Keratinocyte (primary cell): ENCODE data around the gene DNAAF5. TPM values are rescaled to one million over a fixed set of nuclear protein-coding genes. Genes with fewer than 3 reads are reported as not detected.

ENCODE experiments used
- DNase-seq: peaks from one replicate; pipeline ENCODE4 v3.0.0-alpha.2; 2011; ENCODE audit warnings: low read depth, missing footprints, low spot score
- FAIRE-seq: peaks from 2 replicates; lab custom pipeline; 2011; peaks lifted over from hg19 to GRCh38; lab: Jason Lieb, UNC
- H2AFZ ChIP-seq: 2 replicates; pipeline ENCODE4 v1.6.0; 2012; ENCODE audit warnings: low read length, control low read depth, inconsistent platforms; ENCODE audit not compliant: control insufficient read depth
- H3K27ac ChIP-seq: 2 replicates; pipeline ENCODE4 v1.5.1; 2011; ENCODE audit warnings: low read length; ENCODE audit not compliant: control insufficient read depth, insufficient read depth
- H3K27me3 ChIP-seq: 3 replicates; pipeline ENCODE4 v1.6.0; 2011; ENCODE audit warnings: low read length; ENCODE audit not compliant: control insufficient read depth, insufficient read depth; ENCODE audit errors: extremely low read depth
- H3K36me3 ChIP-seq, 2 experiments: 2 replicates in 1 of 2; 3 replicates in 1 of 2; pipeline ENCODE4 v1.5.1; 2011; ENCODE audit warnings: low read length in 2 of 2, mild to moderate bottlenecking in 1 of 2; ENCODE audit not compliant: control insufficient read depth in 2 of 2, insufficient read depth in 2 of 2; ENCODE audit errors: extremely low read depth in 1 of 2
- H3K4me1 ChIP-seq: 3 replicates; pipeline ENCODE4 v1.5.1; 2011; ENCODE audit warnings: low read length; ENCODE audit not compliant: control insufficient read depth, insufficient read depth; ENCODE audit errors: extremely low read depth
- H3K4me2 ChIP-seq: 3 replicates; pipeline ENCODE4 v1.6.0; 2011; ENCODE audit warnings: low read depth, low read length; ENCODE audit not compliant: control insufficient read depth, insufficient read depth; ENCODE audit errors: extremely low read depth
- H3K4me3 ChIP-seq, 3 experiments: fragments of 200-600 bp in 1 of 3; sonication (generic) in 1 of 3; 2 replicates in 2 of 3; 3 replicates in 1 of 3; pipeline ENCODE4 v1.5.1; 2011 to 2016; ENCODE audit warnings: low read length in 3 of 3, mild to moderate bottlenecking in 3 of 3, control low read depth in 2 of 3, inconsistent platforms in 1 of 3, low read depth in 1 of 3, mixed read lengths in 1 of 3, mixed run types in 1 of 3, moderate library complexity in 1 of 3; ENCODE audit not compliant: control insufficient read depth in 2 of 3, insufficient read depth in 2 of 3; ENCODE audit errors: extremely low read depth in 1 of 3
- H3K79me2 ChIP-seq: 2 replicates; pipeline ENCODE4 v1.6.0; 2012; ENCODE audit warnings: low read length; ENCODE audit not compliant: control insufficient read depth, insufficient read depth
- H3K9ac ChIP-seq: 3 replicates; pipeline ENCODE4 v1.6.0; 2011; ENCODE audit warnings: low read length; ENCODE audit not compliant: control insufficient read depth, insufficient read depth; ENCODE audit errors: extremely low read depth
- H3K9me1 ChIP-seq: 3 replicates; pipeline ENCODE4 v1.6.0; 2011; ENCODE audit warnings: low read length; ENCODE audit not compliant: control insufficient read depth, insufficient read depth; ENCODE audit errors: extremely low read depth
- H3K9me3 ChIP-seq: 2 replicates; pipeline ENCODE4 v1.5.1; 2012; ENCODE audit warnings: low read depth, low read length; ENCODE audit not compliant: control insufficient read depth
- H4K20me1 ChIP-seq: 3 replicates; pipeline ENCODE4 v1.6.0; 2011; ENCODE audit warnings: low read length; ENCODE audit not compliant: control insufficient read depth, insufficient read depth; ENCODE audit errors: extremely low read depth
- CTCF ChIP-seq, 3 experiments: IDR thresholded peaks in 1 of 3; conservative IDR thresholded peaks in 1 of 3; optimal IDR thresholded peaks in 1 of 3; 2 replicates in 2 of 3; 3 replicates in 1 of 3; pipeline versions ENCODE3 to v1.5.1; 2011; ENCODE audit warnings: low read length in 3 of 3, mild to moderate bottlenecking in 3 of 3, moderate library complexity in 2 of 3, control low read depth in 1 of 3, inconsistent platforms in 1 of 3; ENCODE audit not compliant: insufficient read depth in 2 of 3; ENCODE audit errors: extremely low read depth in 1 of 3
- EZH2 ChIP-seq: IDR thresholded peaks from one replicate; pipeline ENCODE4 v1.6.1; 2012; ENCODE audit warnings: inconsistent platforms, mild to moderate bottlenecking, low read length, moderate library complexity
- dilution Hi-C: fragments of 300-500 bp; cut with MboI; formaldehyde crosslinking; loops from one replicate; pipeline ENCODE4 v1.7.0; 2020; ENCODE audit warnings: low sequenced_read_pairs; ENCODE audit not compliant: extremely low pct_ligation_motif_present
- polyA plus RNA-seq, 5 experiments: library from polyadenylated mRNA; depleted of rRNA in 3 of 5; stranded (reverse) in 3 of 5; stranded (forward) in 1 of 5; unstranded in 1 of 5; fragments of >200 nt; gene quantifications; 1 replicate in 1 of 5; 2 replicates in 3 of 5; 3 replicates in 1 of 5; pipeline versions ENCODE4 v1.2.1 to v1.2.3, GENCODE V29; 2011 to 2012; ENCODE audit warnings: missing spikeins in 2 of 5, low read depth in 1 of 5, low replicate concordance in 1 of 5

Gene DNAAF5
- polyA plus RNA-seq, 1 donor (not counting 4 experiments of a cell fraction or from before 2014, with no cell fraction given) = 16.3 TPM

- H3K4me1 ChIP-seq = no peaks in the 10 kb centered on the region
- no peaks in the 10 kb centered on the region for H3K9me1 ChIP-seq
- FAIRE-seq (no peak), DNase-seq (no peak)
- H3K4me3 ChIP-seq = no peak overlapping the region
- H2AFZ ChIP-seq = no peak overlapping the region
- no peaks in the 10 kb centered on the region for H3K9me3 ChIP-seq
- no peak overlapping the region for H3K9ac ChIP-seq
- TF ChIP-seq EZH2 (no peak), CTCF (optimal IDR thresholded peaks at IDR 0.05 in 1 of 3, IDR thresholded peaks at IDR 0.05 in 1 of 3, conservative IDR thresholded peaks at IDR 0.05 in 1 of 3; ENCODE audit: extremely low read depth in 1 of 3, insufficient read depth in 2 of 3, low read length in 3 of 3) (no peak)
- H3K27me3 ChIP-seq = no peaks in the 10 kb centered on the region
- peaks cover 13 to 30% of the 10 kb centered on the region in 2 experiments for H3K36me3 ChIP-seq
- H3K4me2 ChIP-seq = no peak overlapping the region
- peaks cover 2% of the 10 kb centered on the region for H4K20me1 ChIP-seq
- no peak overlapping the region for H3K27ac ChIP-seq
- H3K79me2 ChIP-seq = no peaks in the 10 kb centered on the region
- dilution Hi-C loops = no loop called here
Observed at GRCh38 chr7:773622-773915, 47.1 kb downstream of the DNAAF5 start.

GRCh38 chr7:774161-775109 lies 47.9 kb downstream of the DNAAF5 start:
- Histone ChIP-seq H3K27me3 (no peaks in the 10 kb centered on the region), H3K27ac (no peak overlapping the region), H3K4me1 (no peaks in the 10 kb centered on the region), H3K9me3 (no peaks in the 10 kb centered on the region), H3K36me3 (peaks cover 12 to 32% of the 10 kb centered on the region in 2 experiments), H4K20me1 (peaks cover 4% of the 10 kb centered on the region), H3K79me2 (no peaks in the 10 kb centered on the region), H3K9me1 (no peaks in the 10 kb centered on the region), H2AFZ (no peak overlapping the region), H3K9ac (no peak overlapping the region), H3K4me3 (no peak overlapping the region), H3K4me2 (no peak overlapping the region)
- no peak for FAIRE-seq
- DNase-seq = no peak
- TF ChIP-seq EZH2 (no peak), CTCF (optimal IDR thresholded peaks at IDR 0.05 in 1 of 3, IDR thresholded peaks at IDR 0.05 in 1 of 3, conservative IDR thresholded peaks at IDR 0.05 in 1 of 3; ENCODE audit: extremely low read depth in 1 of 3, insufficient read depth in 2 of 3, low read length in 3 of 3) (peak; percentile 79 to 97 (median 91))
- dilution Hi-C loops = no loop called here
